Stimulated activated CD8-positive, alpha-beta memory T cell treated with anti-CD3 and anti-CD28 coated beads, Interleukin-15, amount 100 ng/mL, for 1 hour (primary cell): ENCODE measurements around the gene ERICH4.
"Not testable (repeated sequence)": the region's sequence is repeated elsewhere in the genome, so short reads cannot be mapped to it uniquely, and the experiment has no call there.

ENCODE experiments used
- DNase-seq: peaks from one replicate; pipeline ENCODE4 v3.0.0-alpha.2; 2020; ENCODE audit warnings: low read depth

ERICH4 gene

GRCh38 chr19:41435936-41436673 is 6.9 kb upstream of the ERICH4 start:
- no peak for DNase-seq

GRCh38 chr19:41436674-41436951 is 6.3 kb upstream of the ERICH4 start:
- no peak for DNase-seq

GRCh38 chr19:41437944-41438574 is 4.9 kb upstream of the ERICH4 start:
- no peak for DNase-seq

- DNase-seq: peak; percentile 92
Measured at GRCh38 chr19:41439441-41440222, 3.3 kb upstream of the ERICH4 start, which contains the start of gene DMAC2. TSS of gene DMAC2 (minus strand) at chr19:41439912. CDS start at chr19:41439899, 13 bp downstream.

GRCh38 chr19:41441321-41441945 is 1.5 kb upstream of the ERICH4 start:
- DNase-seq: no peak

GRCh38 chr19:41443813-41444455 is 978 bp downstream of the ERICH4 start:
- DNase-seq: no peak

- DNase-seq: no peak
Measured at GRCh38 chr19:41445575-41445974, 2.6 kb downstream of the ERICH4 start.

- no peak for DNase-seq
Measured at GRCh38 chr19:41447732-41448332, 4.9 kb downstream of the ERICH4 start.

GRCh38 chr19:41449079-41449864 is 6.3 kb downstream of the ERICH4 start:
- peak; percentile 41 for DNase-seq

GRCh38 chr19:41449865-41450178 is 6.9 kb downstream of the ERICH4 start:
- no peak for DNase-seq

- DNase-seq: no peak
Measured at GRCh38 chr19:41452584-41453275, 9.8 kb downstream of the ERICH4 start.

- DNase-seq: no peak
Measured at GRCh38 chr19:41455936-41456335, 13.0 kb downstream of the ERICH4 start.

- DNase-seq: no peak
Measured at GRCh38 chr19:41456342-41456918, 13.5 kb downstream of the ERICH4 start.

- DNase-seq: no peak
Measured at GRCh38 chr19:41457241-41457640, 14.3 kb downstream of the ERICH4 start.

- no peak for DNase-seq
Measured at GRCh38 chr19:41462497-41462896, 19.5 kb downstream of the ERICH4 start.

- not testable (repeated sequence) for DNase-seq
Measured at GRCh38 chr19:41463257-41464256, 20.6 kb downstream of the ERICH4 start.

GRCh38 chr19:41476583-41476982 is 33.6 kb downstream of the ERICH4 start:
- no peak for DNase-seq

GRCh38 chr19:41478171-41478570 is 35.2 kb downstream of the ERICH4 start:
- no peak for DNase-seq
